ENCODE results near the gene CDK2.

- TF ChIP-seq GATA3 (IDR thresholded peaks at IDR 0.05; ENCODE audit: low read depth, low read length) = no peak
- TF ChIP-seq GATA2 (IDR thresholded peaks at IDR 0.05; ENCODE audit: low read depth, low read length) = no peak
Observed at GRCh38 chr12:56020423-56021184, 54.0 kb downstream of the CDK2 start, which contains the start of gene IKZF4.
